22Rv1 (cell line): ENCODE measurements around the gene TGFBR3.

Source experiments
- H3K27ac ChIP-seq: fragments of 450-650 bp; 2 replicates; pipeline ENCODE4 v1.5.1; 2017
- ZFX ChIP-seq: fragments of 450-650 bp; IDR thresholded peaks from 2 replicates; pipeline ENCODE4 v1.6.1; 2017; ENCODE audit warnings: antibody characterized with exemption, borderline replicate concordance
- TF ChIP-seq, protein P1 (sequence below): fragments of 450-650 bp; IDR thresholded peaks from 2 replicates; pipeline ENCODE4 v1.5.1; 2017; ENCODE audit warnings: mild to moderate bottlenecking

The TGFBR3 gene

DNA sequence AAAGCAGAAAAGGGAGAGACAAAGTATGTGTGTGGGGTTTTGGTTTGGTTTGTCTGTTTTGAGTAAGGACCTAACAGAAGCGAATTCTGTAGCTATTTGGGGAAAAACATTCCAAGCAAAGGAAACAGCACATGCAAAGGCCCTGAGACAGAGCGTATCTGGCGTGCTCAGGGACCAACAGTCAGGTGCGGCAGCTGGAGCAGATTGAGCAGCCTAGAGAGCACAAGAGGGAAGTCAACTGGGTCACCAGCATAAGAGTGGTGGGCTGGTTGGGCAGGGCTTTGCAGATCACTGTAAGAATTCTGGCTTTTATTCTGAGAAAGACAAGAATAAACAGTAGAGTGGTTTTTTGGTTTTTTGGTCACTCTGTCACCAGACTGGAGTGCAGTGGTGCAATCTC is 11.8 kb downstream of the TGFBR3 start:
- no peak overlapping the region for H3K27ac ChIP-seq
- TF ChIP-seq, protein P1, sequence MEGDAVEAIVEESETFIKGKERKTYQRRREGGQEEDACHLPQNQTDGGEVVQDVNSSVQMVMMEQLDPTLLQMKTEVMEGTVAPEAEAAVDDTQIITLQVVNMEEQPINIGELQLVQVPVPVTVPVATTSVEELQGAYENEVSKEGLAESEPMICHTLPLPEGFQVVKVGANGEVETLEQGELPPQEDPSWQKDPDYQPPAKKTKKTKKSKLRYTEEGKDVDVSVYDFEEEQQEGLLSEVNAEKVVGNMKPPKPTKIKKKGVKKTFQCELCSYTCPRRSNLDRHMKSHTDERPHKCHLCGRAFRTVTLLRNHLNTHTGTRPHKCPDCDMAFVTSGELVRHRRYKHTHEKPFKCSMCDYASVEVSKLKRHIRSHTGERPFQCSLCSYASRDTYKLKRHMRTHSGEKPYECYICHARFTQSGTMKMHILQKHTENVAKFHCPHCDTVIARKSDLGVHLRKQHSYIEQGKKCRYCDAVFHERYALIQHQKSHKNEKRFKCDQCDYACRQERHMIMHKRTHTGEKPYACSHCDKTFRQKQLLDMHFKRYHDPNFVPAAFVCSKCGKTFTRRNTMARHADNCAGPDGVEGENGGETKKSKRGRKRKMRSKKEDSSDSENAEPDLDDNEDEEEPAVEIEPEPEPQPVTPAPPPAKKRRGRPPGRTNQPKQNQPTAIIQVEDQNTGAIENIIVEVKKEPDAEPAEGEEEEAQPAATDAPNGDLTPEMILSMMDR = no peak
- no peak for TF ChIP-seq ZFX

DNA sequence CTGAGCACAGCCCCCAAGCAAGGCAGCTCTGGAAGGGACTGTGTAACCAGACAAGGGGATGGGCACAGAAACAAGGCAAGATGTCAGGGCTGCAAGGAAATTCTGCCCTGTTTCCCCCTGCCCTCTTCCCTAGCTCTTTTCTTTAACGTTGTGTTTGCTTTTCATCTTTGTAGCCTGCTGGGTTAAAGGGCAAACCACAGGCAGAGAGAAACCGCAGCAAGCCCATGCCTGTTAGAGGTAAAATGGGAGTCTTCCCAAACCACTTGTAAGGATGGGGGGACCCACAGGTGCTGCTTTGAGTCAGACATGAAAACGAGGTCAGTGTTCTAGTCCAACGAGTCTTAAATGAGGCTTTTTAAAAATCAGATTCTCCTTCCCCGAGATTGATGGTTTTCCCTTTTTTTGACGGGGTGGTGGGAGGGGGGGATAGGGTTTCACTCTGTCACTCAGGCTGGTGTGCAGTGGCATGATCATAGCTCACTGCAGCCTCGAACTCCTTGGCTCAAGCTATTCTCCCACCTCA is 13.3 kb downstream of the TGFBR3 start:
- no peak for TF ChIP-seq ZFX
- TF ChIP-seq, protein P1 = no peak
- H3K27ac ChIP-seq = no peak overlapping the region

DNA sequence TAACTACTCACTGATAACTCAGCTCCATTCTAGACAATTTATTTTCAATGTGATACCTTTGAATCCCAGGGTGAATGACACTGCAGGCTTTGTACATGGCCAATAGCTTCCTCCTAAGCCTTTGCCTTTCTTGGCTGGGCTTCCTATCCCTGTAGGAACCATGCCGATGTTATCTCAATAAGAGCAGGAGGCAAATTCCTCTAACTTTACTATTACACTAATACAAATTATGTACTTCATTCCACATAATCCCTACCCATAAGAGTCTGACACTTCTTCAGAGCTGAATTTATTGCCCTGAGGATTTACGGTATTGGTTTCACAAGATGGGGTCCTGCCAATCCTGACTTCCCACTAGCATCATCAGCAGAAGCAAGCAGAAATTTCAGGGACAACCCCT is 14.0 kb downstream of the TGFBR3 start:
- no peak for TF ChIP-seq ZFX
- TF ChIP-seq, protein P1 = no peak
- no peak overlapping the region for H3K27ac ChIP-seq

DNA sequence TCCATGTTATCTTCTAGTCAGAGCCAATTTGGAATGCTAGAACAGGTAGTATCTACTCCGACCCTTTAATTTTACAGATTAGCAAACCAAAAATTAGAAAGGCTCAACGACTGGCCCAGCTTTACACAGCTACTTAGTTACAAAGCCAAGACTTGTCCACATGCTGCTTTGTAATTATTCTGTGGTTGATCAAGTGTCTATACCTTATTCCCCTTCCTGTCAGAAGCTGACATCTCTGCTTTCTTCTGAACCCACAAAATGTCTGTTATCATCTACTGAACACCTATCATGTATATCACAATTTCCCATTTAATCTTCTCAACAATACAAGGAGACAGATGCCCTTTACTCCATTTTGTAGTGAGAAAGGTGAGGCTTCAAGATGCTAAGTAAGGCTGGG is 15.6 kb downstream of the TGFBR3 start:
- no peak overlapping the region for H3K27ac ChIP-seq
- TF ChIP-seq ZFX = no peak
- TF ChIP-seq, protein P1 = no peak

DNA sequence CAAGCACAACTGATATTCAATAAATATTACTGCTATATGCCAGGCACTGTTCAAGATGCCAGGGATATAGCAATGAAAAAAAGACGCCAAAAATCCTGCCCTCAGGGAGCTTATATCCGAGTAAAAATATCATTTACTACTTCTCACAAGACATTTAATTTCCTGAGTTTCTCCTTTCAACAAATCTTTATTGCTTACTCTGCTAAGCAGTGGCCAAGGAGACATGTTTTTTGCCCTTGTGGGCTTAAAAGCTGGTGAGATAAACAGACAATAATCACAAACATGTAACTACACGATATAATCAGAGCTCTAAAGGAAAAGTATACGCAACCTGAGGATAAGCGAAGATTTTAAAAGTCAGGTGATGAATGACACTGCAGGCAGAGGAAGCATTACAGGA is 19.5 kb downstream of the TGFBR3 start:
- TF ChIP-seq, protein P1 = no peak
- no peak for TF ChIP-seq ZFX
- H3K27ac ChIP-seq = no peak overlapping the region

DNA sequence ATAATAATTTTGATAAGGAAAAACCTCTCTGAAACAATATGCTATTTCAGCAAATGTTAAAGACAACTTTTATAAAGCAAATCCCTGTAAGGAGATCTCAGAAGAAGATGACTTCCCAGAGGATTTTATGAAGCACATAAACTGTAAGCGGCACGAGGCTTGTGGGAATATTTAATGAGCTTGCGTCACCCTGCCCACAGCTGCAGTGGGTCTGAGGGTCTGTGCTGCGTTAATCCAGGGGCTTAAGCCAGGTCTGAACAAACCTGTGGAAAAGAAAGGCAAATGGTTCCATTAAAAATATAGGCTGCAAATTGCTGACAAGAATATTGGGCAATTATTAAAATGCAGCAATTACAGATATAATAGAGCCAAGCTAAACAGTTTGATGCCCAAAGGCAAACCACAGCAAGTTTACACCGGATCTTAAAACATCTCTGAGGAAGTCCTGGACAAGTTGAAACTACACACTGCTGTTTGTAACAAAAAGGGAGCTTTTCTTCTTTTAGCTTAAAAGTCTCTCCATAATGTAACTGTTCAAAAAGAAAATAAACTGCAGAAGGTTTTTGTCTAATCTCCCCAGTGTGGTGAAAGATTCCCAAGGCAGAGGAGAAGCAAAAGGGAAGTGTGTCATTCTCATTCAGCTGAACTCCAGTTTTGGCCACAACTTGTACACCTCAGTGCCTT is 21.8 kb downstream of the TGFBR3 start:
- no peak overlapping the region for H3K27ac ChIP-seq
- TF ChIP-seq, protein P1 = no peak
- no peak for TF ChIP-seq ZFX

DNA sequence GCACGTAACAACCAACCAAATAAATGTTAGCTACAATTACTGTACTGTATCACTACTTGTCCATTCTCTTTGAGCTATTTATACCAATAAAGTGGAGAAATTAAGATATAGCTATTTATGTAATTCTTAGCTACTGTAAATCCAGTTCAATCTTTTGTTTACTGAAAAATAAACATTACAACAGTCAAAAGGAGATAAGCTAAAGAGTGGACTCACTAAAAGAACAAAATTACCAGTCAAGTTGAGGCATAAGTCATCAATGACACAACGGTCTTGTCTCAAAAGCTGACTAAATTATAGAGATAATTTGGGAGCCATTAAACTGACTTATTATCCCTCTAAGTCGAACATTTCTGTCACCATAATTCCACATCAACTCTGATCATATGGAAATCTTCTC is 22.5 kb downstream of the TGFBR3 start:
- TF ChIP-seq, protein P1 = no peak
- TF ChIP-seq ZFX = no peak

More for the DNA sequence above, 22.5 kb downstream of the TGFBR3 start:
- H3K27ac ChIP-seq = no peak overlapping the region
